Karpas-422 (cell line): ENCODE data around the gene ASIC3. TPM values are rescaled to one million over a fixed set of nuclear protein-coding genes. Genes with fewer than 3 reads are reported as not detected.
A peak's percentile ranks its signal among the peaks of the same experiment; 100 is the strongest.
"Not testable (repeated sequence)": the region's sequence is repeated elsewhere in the genome, so short reads cannot be mapped to it uniquely, and the experiment has no call there.

Source experiments
- DNase-seq: peaks from one replicate; pipeline ENCODE4 v3.0.0-alpha.2; 2015
- H2AFZ ChIP-seq: fragments of 200-600 bp; sonication (generic); 2 replicates; pipeline ENCODE4 v1.6.1; 2014; ENCODE audit warnings: antibody characterized with exemption, low read length, mixed read lengths
- H3K27ac ChIP-seq: fragments of 200-600 bp; sonication (generic); 2 replicates; pipeline ENCODE4 v1.5.1; 2014; ENCODE audit warnings: mild to moderate bottlenecking, low read length, moderate library complexity
- H3K27me3 ChIP-seq: fragments of 200-600 bp; sonication (generic); 2 replicates; pipeline ENCODE4 v1.6.1; 2014; ENCODE audit warnings: low read length, mixed read lengths
- H3K36me3 ChIP-seq: fragments of 200-600 bp; sonication (generic); 2 replicates; pipeline ENCODE4 v1.6.1; 2014; ENCODE audit warnings: low read length, mixed read lengths; ENCODE audit not compliant: insufficient read depth
- H3K4me1 ChIP-seq: fragments of 200-600 bp; sonication (generic); 2 replicates; pipeline ENCODE4 v1.6.1; 2014; ENCODE audit warnings: mild to moderate bottlenecking, low read length, mixed read lengths
- H3K4me2 ChIP-seq: fragments of 200-600 bp; sonication (generic); 2 replicates; pipeline ENCODE4 v1.6.1; 2014; ENCODE audit warnings: low read length, low read depth, mild to moderate bottlenecking; ENCODE audit not compliant: poor library complexity, severe bottlenecking
- H3K4me3 ChIP-seq: fragments of 200-600 bp; sonication (generic); 2 replicates; pipeline ENCODE4 v1.5.1; 2014; ENCODE audit warnings: mild to moderate bottlenecking, antibody characterized with exemption, low read length, mixed read lengths
- H3K79me2 ChIP-seq: fragments of 200-600 bp; sonication (generic); 2 replicates; pipeline ENCODE4 v1.6.1; 2014; ENCODE audit warnings: mild to moderate bottlenecking, low read length, mixed read lengths
- H3K9ac ChIP-seq: fragments of 200-600 bp; sonication (generic); 2 replicates; pipeline ENCODE4 v1.6.0; 2014; ENCODE audit warnings: low read length
- H3K9me2 ChIP-seq: fragments of 200-600 bp; sonication (generic), shearing (Covaris generic); replicated peaks from 2 replicates; pipeline ENCODE4 v1.6.0; 2014; ENCODE audit warnings: mild to moderate bottlenecking, low read length, moderate library complexity; ENCODE audit not compliant: insufficient read depth
- H3K9me3 ChIP-seq: fragments of 300-700, 200-600 bp; sonication (generic); 2 replicates; pipeline ENCODE4 v1.6.1; 2014; ENCODE audit warnings: low read length, mixed read lengths
- H4K20me1 ChIP-seq: fragments of 200-600 bp; sonication (generic); 2 replicates; pipeline ENCODE4 v1.6.1; 2014; ENCODE audit warnings: mild to moderate bottlenecking, antibody characterized with exemption, low read length, low read depth; ENCODE audit not compliant: insufficient read depth
- total RNA-seq: library from RNA; depleted of rRNA; stranded (reverse); fragments of >200 nt; shearing (Covaris generic); gene quantifications from 2 replicates; pipeline ENCODE4 v1.2.3, GENCODE V29; 2014; ENCODE audit warnings: low replicate concordance

The ASIC3 gene
- total RNA-seq, 1 experiment from 2014 or later: 4.5 TPM

DNA sequence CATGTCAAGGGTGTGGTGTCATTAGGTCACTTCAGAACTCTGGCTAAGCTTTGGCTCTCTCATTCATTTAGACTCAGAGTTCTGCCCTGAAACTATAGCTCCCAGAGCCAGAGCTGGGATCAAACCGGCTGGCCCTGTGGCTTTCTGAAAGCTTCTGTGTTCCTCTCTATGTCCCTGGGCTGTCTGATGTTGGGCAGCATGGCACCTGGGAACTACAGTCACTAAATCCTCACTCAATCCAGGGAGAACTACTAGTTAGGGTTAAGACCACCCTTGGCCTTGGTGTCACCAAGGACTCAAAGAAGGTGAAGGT, 37.3 kb upstream of the ASIC3 start:
- no peak for DNase-seq
- Histone ChIP-seq H2AFZ (no peak overlapping the region), H3K27me3 (no peaks in the 10 kb centered on the region), H3K9me3 (no peaks in the 10 kb centered on the region), H3K4me3 (no peak overlapping the region), H3K36me3 (no peaks in the 10 kb centered on the region), H3K9me2 (no peaks in the 10 kb centered on the region), H3K4me2 (peak overlapping the region; percentile 82), H3K27ac (no peak overlapping the region), H3K79me2 (peaks cover 7% of the 10 kb centered on the region; the same call in 1 of the 2 replicates), H4K20me1 (no peaks in the 10 kb centered on the region), H3K9ac (no peak overlapping the region), H3K4me1 (peaks cover 47% of the 10 kb centered on the region)

GRCh38 chr7:151011616-151012015, 36.7 kb upstream of the ASIC3 start:
- not testable (repeated sequence) for H3K36me3 ChIP-seq, H2AFZ ChIP-seq, H3K27ac ChIP-seq, DNase-seq, H4K20me1 ChIP-seq, H3K9me2 ChIP-seq, H3K79me2 ChIP-seq, H3K9me3 ChIP-seq, H3K4me3 ChIP-seq, H3K27me3 ChIP-seq, H3K4me2 ChIP-seq, H3K9ac ChIP-seq
- H3K4me1 ChIP-seq: peaks cover 47% of the 10 kb centered on the region

DNA sequence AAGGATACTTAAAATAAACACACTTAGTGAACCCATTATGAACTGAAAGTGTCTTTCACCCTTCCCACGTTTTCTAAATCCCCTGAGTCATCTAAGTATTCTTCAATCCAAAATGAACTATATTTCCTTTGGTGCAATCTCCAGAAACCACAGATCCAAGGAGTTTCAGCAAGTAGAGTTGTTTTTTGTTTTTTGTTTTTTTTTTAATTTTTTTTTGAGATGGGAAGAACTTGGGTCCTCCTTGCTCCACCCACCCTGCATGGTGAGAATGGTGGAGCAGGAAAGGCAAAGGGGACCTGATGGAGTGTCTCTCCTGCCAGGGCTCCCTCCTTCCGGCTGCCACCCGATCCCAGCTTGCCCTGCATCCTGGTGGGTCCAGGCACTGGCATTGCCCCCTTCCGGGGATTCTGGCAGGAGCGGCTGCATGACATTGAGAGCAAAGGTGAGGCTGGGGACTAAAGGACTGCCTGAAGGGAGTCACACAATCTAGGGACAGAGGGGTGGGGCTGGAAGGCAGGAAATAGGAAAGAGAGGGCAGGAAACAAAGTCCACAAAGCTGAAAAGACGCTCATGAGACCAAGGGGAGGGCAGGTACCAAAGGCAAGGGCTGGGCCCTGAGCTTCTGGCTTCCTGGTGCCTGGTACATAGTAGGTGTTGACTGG, 36.2 kb upstream of the ASIC3 start:
- Histone ChIP-seq H3K9me2 (no peaks in the 10 kb centered on the region), H2AFZ (no peak overlapping the region), H3K4me2 (no peak overlapping the region), H3K9ac (no peak overlapping the region), H3K4me3 (no peak overlapping the region), H3K9me3 (no peaks in the 10 kb centered on the region), H3K36me3 (no peaks in the 10 kb centered on the region), H3K79me2 (peaks cover 7% of the 10 kb centered on the region; the same call in 1 of the 2 replicates), H3K27me3 (no peaks in the 10 kb centered on the region), H3K27ac (no peak overlapping the region), H4K20me1 (no peaks in the 10 kb centered on the region), H3K4me1 (peaks cover 47% of the 10 kb centered on the region)
- DNase-seq: no peak

- no peak overlapping the region for H3K4me2 ChIP-seq
- no peak for DNase-seq
- H3K27me3 ChIP-seq: no peaks in the 10 kb centered on the region
- H3K4me1 ChIP-seq: peaks cover 49% of the 10 kb centered on the region
- H3K9me2 ChIP-seq: no peaks in the 10 kb centered on the region
- no peaks in the 10 kb centered on the region for H4K20me1 ChIP-seq
- H3K79me2 ChIP-seq: peaks cover 7% of the 10 kb centered on the region; the same call in 1 of the 2 replicates
- no peaks in the 10 kb centered on the region for H3K9me3 ChIP-seq
- H3K27ac ChIP-seq: no peak overlapping the region
- H3K36me3 ChIP-seq: no peaks in the 10 kb centered on the region
- no peak overlapping the region for H3K9ac ChIP-seq
- no peak overlapping the region for H2AFZ ChIP-seq
- H3K4me3 ChIP-seq: no peak overlapping the region
These were observed 35.4 kb upstream of the ASIC3 start for GRCh38 chr7:151012911-151013347.

- Histone ChIP-seq H3K9ac (no peak overlapping the region), H3K4me2 (peak overlapping the region; percentile 65), H3K79me2 (peaks cover 7% of the 10 kb centered on the region; the same call in 1 of the 2 replicates), H3K27me3 (no peaks in the 10 kb centered on the region), H3K36me3 (no peaks in the 10 kb centered on the region), H3K4me1 (peaks cover 49% of the 10 kb centered on the region), H3K27ac (no peak overlapping the region), H4K20me1 (no peaks in the 10 kb centered on the region), H3K4me3 (no peak overlapping the region), H3K9me3 (no peaks in the 10 kb centered on the region), H2AFZ (no peak overlapping the region), H3K9me2 (no peaks in the 10 kb centered on the region)
- DNase-seq: no peak
These were observed 35.0 kb upstream of the ASIC3 start for GRCh38 chr7:151013356-151013732.

DNA sequence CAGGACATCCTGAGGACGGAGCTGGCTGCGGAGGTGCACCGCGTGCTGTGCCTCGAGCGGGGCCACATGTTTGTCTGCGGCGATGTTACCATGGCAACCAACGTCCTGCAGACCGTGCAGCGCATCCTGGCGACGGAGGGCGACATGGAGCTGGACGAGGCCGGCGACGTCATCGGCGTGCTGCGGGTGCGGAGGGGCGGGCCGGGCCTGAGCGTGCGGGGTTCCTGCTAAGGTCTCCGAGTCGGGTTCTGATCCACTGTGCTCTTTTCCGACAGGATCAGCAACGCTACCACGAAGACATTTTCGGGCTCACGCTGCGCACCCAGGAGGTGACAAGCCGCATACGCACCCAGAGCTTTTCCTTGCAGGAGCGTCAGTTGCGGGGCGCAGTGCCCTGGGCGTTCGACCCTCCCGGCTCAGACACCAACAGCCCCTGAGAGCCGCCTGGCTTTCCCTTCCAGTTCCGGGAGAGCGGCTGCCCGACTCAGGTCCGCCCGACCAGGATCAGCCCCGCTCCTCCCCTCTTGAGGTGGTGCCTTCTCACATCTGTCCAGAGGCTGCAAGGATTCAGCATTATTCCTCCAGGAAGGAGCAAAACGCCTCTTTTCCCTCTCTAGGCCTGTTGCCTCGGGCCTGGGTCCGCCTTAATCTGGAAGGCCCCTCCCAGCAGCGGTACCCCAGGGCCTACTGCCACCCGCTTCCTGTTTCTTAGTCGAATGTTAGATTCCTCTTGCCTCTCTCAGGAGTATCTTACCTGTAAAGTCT, 34.4 kb upstream of the ASIC3 start:
- peak overlapping the region; percentile 59 for H3K27ac ChIP-seq
- H4K20me1 ChIP-seq: no peaks in the 10 kb centered on the region
- peak overlapping the region; percentile 65 for H3K4me2 ChIP-seq
- H3K9me2 ChIP-seq: no peaks in the 10 kb centered on the region
- H3K79me2 ChIP-seq: peaks cover 7% of the 10 kb centered on the region; the same call in 1 of the 2 replicates
- peak overlapping the region; percentile 1 for H2AFZ ChIP-seq
- no peaks in the 10 kb centered on the region for H3K27me3 ChIP-seq
- peaks cover 48% of the 10 kb centered on the region for H3K4me1 ChIP-seq
- peak overlapping the region; percentile 78 for H3K9ac ChIP-seq
- peak overlapping the region; percentile 58 for H3K4me3 ChIP-seq
- peak; percentile 92 for DNase-seq
- H3K36me3 ChIP-seq: no peaks in the 10 kb centered on the region
- no peaks in the 10 kb centered on the region for H3K9me3 ChIP-seq

DNA sequence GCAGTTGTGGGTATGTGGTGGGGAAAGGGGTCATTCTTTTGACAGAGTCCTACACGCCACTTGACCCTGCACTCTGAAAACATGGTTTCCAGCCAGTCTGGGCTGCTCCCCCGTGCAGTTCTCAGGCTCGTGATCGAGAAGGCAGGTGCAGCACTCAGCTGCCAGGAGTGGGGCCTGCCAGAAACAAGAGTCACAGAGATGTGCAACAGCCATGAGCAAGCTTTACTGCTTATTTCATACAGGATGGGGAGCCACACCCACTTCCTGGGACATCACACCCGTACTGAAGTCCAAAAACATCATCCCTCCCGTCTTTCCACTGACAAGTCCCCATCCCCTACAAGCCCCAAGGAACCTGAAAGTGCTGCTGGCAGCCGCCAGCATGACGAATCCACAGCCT, 33.4 kb upstream of the ASIC3 start:
- Histone ChIP-seq H2AFZ (no peak overlapping the region), H3K4me1 (peaks cover 37% of the 10 kb centered on the region), H3K9me3 (no peaks in the 10 kb centered on the region), H3K4me3 (no peak overlapping the region), H3K9me2 (no peaks in the 10 kb centered on the region), H3K9ac (no peak overlapping the region), H3K27me3 (no peaks in the 10 kb centered on the region), H3K79me2 (no peaks in the 10 kb centered on the region), H3K36me3 (no peaks in the 10 kb centered on the region), H3K27ac (no peak overlapping the region), H4K20me1 (no peaks in the 10 kb centered on the region), H3K4me2 (no peak overlapping the region)
- DNase-seq: no peak

GRCh38 chr7:151015967-151016366, 32.4 kb upstream of the ASIC3 start:
- Histone ChIP-seq H3K9me2 (no peaks in the 10 kb centered on the region), H3K9ac (no peak overlapping the region), H3K4me3 (no peak overlapping the region), H3K36me3 (no peaks in the 10 kb centered on the region), H3K4me1 (peaks cover 28% of the 10 kb centered on the region), H3K9me3 (no peaks in the 10 kb centered on the region), H3K79me2 (no peaks in the 10 kb centered on the region), H3K27me3 (no peaks in the 10 kb centered on the region), H2AFZ (no peak overlapping the region), H3K4me2 (no peak overlapping the region), H3K27ac (no peak overlapping the region), H4K20me1 (no peaks in the 10 kb centered on the region)
- no peak for DNase-seq
